HepG2 (cell line): Measurements from ENCODE around the gene SAPCD2. TPM values are rescaled to one million over a fixed set of nuclear protein-coding genes. Genes with fewer than 3 reads are reported as not detected.

Source experiments
- BRD4 ChIP-seq: sonication (generic); formaldehyde crosslinking; IDR thresholded peaks from 2 replicates; pipeline ENCODE4 v1.4.0; 2020; ENCODE audit warnings: missing genetic modification reagents
- FOXP1 ChIP-seq, 2 experiments: fragments of 450-650 bp in 1 of 2; IDR thresholded peaks; 2 replicates each; pipeline ENCODE4 v1.6.1; 2017 to 2018; ENCODE audit warnings: antibody characterized with exemption in 1 of 2
- HNF4G ChIP-seq, 2 experiments: sonication (generic) in 1 of 2; formaldehyde crosslinking in 1 of 2; IDR thresholded peaks; 2 replicates each; pipeline versions ENCODE4 v1.4.0 to v1.6.1; 2011 to 2020; ENCODE audit warnings: borderline replicate concordance in 2 of 2, low read depth in 2 of 2, mild to moderate bottlenecking in 2 of 2, low read length in 1 of 2, missing genetic modification reagents in 1 of 2, moderate library complexity in 1 of 2
- NKX3-1 ChIP-seq: sonication (generic); formaldehyde crosslinking; IDR thresholded peaks from 2 replicates; pipeline ENCODE4 v1.5.0; 2020; ENCODE audit warnings: missing genetic modification reagents
- PBX3 ChIP-seq: sonication (generic); formaldehyde crosslinking; IDR thresholded peaks from 2 replicates; pipeline ENCODE4 v1.8.1; 2023; ENCODE audit warnings: missing genetic modification reagents, inconsistent platforms, borderline replicate concordance
- SKI ChIP-seq: fragments of 450-650 bp; IDR thresholded peaks from one replicate; pipeline ENCODE4 v1.6.1; 2018; ENCODE audit warnings: mild to moderate bottlenecking; ENCODE audit not compliant: partially characterized antibody
- SP1 ChIP-seq, 2 experiments: fragments of 450-650 bp in 1 of 2; sonication (generic) in 1 of 2; formaldehyde crosslinking in 1 of 2; IDR thresholded peaks; 2 replicates each; pipeline versions ENCODE4 v1.4.0 to v1.6.1; 2016 to 2020; ENCODE audit warnings: missing genetic modification reagents in 1 of 2
- TBX3 ChIP-seq: fragments of 450-650 bp; IDR thresholded peaks from 2 replicates; pipeline ENCODE4 v1.6.1; 2017; ENCODE audit warnings: antibody characterized with exemption, mild to moderate bottlenecking, inconsistent platforms, borderline replicate concordance
- TEAD3 ChIP-seq: optimal IDR thresholded peaks from 2 replicates; pipeline ENCODE3; 2016; ENCODE audit warnings: borderline replicate concordance
- ZFP37 ChIP-seq: sonication (generic); formaldehyde crosslinking; IDR thresholded peaks from 2 replicates; pipeline ENCODE4 v1.4.0; 2020; ENCODE audit warnings: missing genetic modification reagents, borderline replicate concordance
- ZNF292 ChIP-seq: sonication (generic); formaldehyde crosslinking; IDR thresholded peaks from 2 replicates; pipeline ENCODE4 v1.8.1; 2022; ENCODE audit warnings: mild to moderate bottlenecking, low read depth, missing genetic modification reagents, borderline replicate concordance
- ZNF3 ChIP-seq: IDR thresholded peaks from 2 replicates; pipeline ENCODE4 v1.7.0; 2017; ENCODE audit warnings: inconsistent platforms
- ZNF326 ChIP-seq: sonication (generic); formaldehyde crosslinking; IDR thresholded peaks from 2 replicates; pipeline ENCODE4 v1.4.0; 2020; ENCODE audit warnings: missing genetic modification reagents, borderline replicate concordance
- ZNF737 ChIP-seq: sonication (generic); formaldehyde crosslinking; IDR thresholded peaks from 2 replicates; pipeline ENCODE4 v1.5.0; 2020; ENCODE audit warnings: missing genetic modification reagents, mild to moderate bottlenecking, borderline replicate concordance
- polyA plus RNA-seq, 8 experiments: library from polyadenylated mRNA; depleted of rRNA in 3 of 8; stranded (reverse) in 7 of 8; unstranded in 1 of 8; fragments of >200 nt; fragmentation: Illumina TruSeq in 4 of 8; extraction: Trizol in 4 of 8; gene quantifications; 2 replicates each; pipeline versions ENCODE4 v1.2.1 to v1.2.3, GENCODE V29; 2011 to 2016; ENCODE audit warnings: low read depth in 4 of 8, missing spikeins in 1 of 8, mixed read lengths in 1 of 8; ENCODE audit not compliant: insufficient read depth in 1 of 8
- total RNA-seq, 5 experiments: library from RNA; depleted of rRNA; stranded (reverse); fragments of >200 nt; fragmentation: Illumina TruSeq; extraction: Trizol; gene quantifications; 2 replicates each; pipeline ENCODE4 v1.2.3, GENCODE V29; 2016; ENCODE audit warnings: low read depth in 1 of 5
- TF ChIP-seq, protein P1 (sequence below): sonication (generic); IDR thresholded peaks from 2 replicates; pipeline ENCODE4 v1.6.1; 2016; ENCODE audit warnings: low read depth, borderline replicate concordance

SAPCD2 gene
- total and polyA plus RNA-seq, 2 of the 13 experiments (the other 11 are each of a cell fraction or from before 2014, with no cell fraction given) = 21.9 to 42.8 TPM

DNA sequence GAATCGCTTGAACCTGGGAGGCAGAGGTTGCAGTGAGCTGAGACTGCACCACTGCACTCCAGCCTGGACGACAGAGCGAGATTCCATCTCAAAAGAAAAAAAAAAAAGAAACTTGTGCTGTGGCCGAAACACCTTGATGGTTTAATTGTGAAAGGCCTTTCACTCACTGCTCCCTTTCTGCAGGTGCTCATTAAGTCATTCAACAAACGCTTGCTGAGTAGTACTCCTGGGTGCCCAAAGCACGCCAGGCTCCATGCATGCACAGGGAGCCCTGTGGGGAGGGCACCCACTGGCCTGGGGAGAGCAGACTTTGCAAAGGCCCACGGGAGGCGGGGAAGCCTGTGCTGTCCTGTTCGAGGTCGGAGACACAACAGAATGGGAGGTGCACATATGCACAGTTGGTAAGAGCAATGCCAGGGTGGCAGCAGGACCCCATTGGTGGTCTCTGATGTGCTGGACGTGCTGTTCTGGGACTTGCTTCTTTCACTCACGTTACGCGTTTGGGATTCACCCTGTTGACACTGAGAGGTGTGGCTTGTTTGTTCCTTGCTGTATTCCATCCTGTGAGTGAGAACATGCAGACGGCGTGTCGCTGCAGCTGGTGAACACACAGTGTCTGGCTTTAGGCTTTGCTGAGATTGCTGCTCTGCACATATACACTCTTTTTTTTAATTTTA lies 13.5 kb downstream of the SAPCD2 start (continued):
- peak; percentile 81; the same call in 1 of the 2 replicates for TF ChIP-seq ZNF326
- TF ChIP-seq ZNF292 (CRISPR knock-in tag) = 0 out of 2 replicates have a peak, but pooled peaks have one; percentile 42
- no peak for TF ChIP-seq SKI
- TF ChIP-seq BRD4 (CRISPR knock-in tag) = no peak
- no peak for TF ChIP-seq ZNF737 (CRISPR knock-in tag)
- TF ChIP-seq FOXP1 (IDR thresholded peaks at IDR 0.05) = no peak
- TF ChIP-seq FOXP1 (CRISPR knock-in tag; IDR thresholded peaks at IDR 0.05) = 0 out of 2 replicates have a peak, but pooled peaks have one; percentile 18
- peak; percentile 96 for TF ChIP-seq ZNF3 (CRISPR knock-in tag)
- peak; percentile 30 for TF ChIP-seq TEAD3 (CRISPR knock-in tag)
- no peak for TF ChIP-seq HNF4G (IDR thresholded peaks at IDR 0.05; ENCODE audit: borderline replicate concordance, low read depth, low read length)
- TF ChIP-seq HNF4G (CRISPR knock-in tag; IDR thresholded peaks at IDR 0.05; ENCODE audit: borderline replicate concordance, low read depth) = no peak
- TF ChIP-seq, protein P1, sequence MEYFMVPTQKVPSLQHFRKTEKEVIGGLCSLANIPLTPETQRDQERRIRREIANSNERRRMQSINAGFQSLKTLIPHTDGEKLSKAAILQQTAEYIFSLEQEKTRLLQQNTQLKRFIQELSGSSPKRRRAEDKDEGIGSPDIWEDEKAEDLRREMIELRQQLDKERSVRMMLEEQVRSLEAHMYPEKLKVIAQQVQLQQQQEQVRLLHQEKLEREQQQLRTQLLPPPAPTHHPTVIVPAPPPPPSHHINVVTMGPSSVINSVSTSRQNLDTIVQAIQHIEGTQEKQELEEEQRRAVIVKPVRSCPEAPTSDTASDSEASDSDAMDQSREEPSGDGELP = peak; percentile 36; the same call in 1 of the 2 replicates
- no peak for TF ChIP-seq NKX3-1 (CRISPR knock-in tag)
- TF ChIP-seq PBX3 (CRISPR knock-in tag) = no peak
- TF ChIP-seq SP1 (IDR thresholded peaks at IDR 0.05) = no peak
- no peak for TF ChIP-seq SP1 (CRISPR knock-in tag; IDR thresholded peaks at IDR 0.05)
- TF ChIP-seq ZFP37 = 0 out of 2 replicates have a peak, but pooled peaks have one; percentile 38
- TF ChIP-seq TBX3 = no peak
